GM18498 (cell line): ENCODE data around the gene AMOTL1.

Source experiments
- ATAC-seq: cut with Tn5 transposase; IDR thresholded peaks from one replicate; pipeline ENCODE4 v1.9.1; 2021; ENCODE audit warnings: mild to moderate bottlenecking, moderate library complexity; ENCODE audit not compliant: unreplicated experiment

Gene AMOTL1

GRCh38 chr11:94871491-94872185, 103.5 kb downstream of the AMOTL1 start:
- no peak for ATAC-seq

DNA sequence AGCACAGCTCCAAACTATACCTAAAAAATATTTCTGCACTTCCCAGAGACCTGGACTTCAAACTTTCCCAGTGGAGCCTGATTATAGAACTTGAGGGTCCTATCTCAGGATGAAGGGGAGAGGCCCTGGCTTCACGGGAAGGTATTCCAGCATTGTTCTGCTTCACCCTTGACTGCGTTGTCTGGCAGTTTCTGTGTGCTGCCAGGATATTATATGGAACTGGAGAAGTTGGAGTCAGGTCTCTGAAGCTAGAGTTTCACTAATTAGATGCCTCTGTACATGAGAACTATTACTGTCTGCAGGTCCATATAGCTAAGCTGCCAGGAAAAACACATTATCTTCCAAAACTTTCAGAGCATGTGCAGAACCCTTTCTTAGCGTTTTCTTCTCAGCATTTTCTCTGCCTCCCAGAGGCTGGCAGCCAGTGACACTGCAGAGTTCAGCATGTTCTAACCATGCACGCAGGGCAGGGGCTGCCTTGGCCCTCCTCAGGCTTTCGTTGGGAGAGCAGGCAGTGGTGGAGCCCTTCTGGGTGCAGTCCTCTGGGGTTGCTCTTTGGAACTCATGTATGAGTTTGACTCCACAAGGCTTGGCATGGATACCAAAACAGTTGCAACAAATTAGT, 105.9 kb downstream of the AMOTL1 start:
- no peak for ATAC-seq

- ATAC-seq = no peak
Measured at GRCh38 chr11:94876222-94876621, 108.1 kb downstream of the AMOTL1 start.

DNA sequence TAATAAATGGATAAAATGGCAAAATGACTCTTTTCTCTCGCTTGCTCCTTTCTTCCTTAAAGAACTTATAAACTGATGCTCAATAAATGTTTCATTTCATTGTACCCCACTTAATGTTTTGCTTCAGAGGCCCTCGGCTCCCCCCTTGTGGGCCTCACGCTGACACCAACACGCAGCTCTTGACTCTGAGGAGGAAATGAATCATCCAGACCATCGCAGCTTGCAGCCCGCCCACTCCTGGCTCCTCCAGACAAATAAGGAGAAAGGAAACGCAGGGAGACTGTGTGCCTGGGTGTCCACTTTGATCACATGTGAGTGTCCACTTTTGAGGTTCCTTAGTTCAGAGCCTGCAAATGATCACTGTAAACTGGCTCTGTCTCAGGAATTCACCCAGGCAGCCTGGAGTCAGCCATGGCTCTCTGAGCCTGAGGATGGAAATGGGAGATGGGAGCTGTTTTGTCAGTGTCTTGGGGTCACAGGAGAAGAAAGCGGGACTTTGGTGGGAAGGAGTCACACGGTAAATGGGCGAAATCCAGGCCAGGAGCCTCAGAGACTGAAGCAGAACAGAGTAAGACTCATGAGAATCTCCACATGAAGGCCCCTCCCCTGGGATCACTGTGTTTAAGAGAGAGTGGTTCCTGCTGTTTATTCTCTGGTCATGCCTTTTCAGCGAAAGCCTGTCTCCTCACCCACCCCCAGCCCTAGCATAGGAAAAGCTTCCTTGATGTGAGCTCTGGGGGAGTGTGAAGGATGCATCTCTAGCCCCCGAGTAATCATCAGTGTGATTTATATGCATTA, 108.7 kb downstream of the AMOTL1 start:
- peak; percentile 95 for ATAC-seq

DNA sequence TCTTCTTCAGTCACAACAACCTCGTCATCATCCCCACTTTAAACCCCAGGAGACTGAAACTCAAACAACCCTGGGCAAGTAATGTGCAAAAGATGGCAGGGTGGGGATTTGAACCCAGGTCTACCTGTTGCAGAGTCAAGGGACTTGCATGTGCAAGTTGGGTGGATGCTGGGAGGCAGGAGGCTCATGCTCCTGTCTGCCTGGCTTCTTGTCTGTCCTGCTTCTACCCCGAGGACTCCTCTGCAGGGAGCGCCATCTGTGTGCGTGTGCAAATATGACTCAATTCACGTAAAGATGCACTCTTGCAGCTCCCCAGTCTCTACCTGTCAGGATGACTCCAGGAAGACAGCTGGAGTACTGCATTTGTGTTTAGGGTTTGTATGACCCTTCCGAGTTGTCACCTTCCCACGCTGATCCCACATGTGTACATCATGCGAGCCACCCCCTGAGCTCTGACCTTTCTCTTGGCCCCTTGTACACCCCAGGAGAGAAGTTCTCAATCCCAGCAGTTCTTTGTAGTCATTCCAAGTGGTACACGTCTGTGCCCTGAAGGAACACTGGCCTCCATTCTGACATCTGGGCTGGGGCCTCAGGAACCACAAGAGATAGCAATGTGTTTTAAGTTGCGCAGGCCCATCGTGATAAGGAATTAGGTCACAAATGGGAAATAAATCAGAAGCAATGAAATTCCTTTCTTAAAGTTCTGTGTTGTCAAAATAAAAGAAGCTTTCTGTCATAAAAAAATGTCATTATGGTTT, 109.5 kb downstream of the AMOTL1 start:
- no peak for ATAC-seq

GRCh38 chr11:94879006-94879405, 110.8 kb downstream of the AMOTL1 start:
- no peak for ATAC-seq

DNA sequence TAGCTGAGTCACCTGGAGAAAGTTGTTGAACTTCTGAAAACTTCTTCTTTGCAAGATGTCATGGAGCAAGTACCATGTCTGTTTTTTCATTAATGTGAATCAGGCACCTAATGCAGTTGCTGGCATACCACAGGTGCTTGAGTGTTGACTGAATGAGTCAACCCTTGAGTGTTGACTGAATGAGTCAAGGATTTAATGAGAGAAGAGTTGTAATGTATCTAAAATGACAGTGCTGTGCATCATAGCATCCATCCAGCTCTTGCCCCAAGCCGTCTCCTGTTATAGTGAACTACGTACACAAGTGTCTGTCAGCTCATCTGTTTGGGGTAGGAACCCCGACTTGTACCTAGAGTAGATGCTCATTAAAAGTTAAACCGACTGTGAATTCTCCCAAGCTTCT, 112.1 kb downstream of the AMOTL1 start:
- no peak for ATAC-seq

DNA sequence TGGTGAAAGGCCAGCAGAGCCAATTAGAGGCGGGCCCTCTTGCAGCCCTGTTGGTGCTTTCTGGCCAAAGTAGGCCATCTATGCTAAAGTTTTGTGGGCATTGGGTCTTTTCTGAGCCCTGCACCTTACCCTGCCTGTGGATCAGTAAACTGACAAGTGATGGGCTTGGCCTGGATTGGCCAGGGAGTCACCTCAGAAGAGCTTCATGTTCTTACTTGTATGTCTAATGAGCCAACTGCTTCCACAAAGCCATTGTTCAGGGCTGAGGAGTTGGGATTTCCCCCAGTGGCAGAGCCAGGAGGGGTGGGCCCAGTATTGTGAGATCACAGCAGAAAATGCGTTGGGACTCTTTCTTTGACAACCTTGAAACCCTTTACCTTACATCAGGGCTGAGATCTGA, 114.8 kb downstream of the AMOTL1 start:
- no peak for ATAC-seq

- ATAC-seq = no peak
Measured at GRCh38 chr11:94883878-94884277, 115.7 kb downstream of the AMOTL1 start.

DNA sequence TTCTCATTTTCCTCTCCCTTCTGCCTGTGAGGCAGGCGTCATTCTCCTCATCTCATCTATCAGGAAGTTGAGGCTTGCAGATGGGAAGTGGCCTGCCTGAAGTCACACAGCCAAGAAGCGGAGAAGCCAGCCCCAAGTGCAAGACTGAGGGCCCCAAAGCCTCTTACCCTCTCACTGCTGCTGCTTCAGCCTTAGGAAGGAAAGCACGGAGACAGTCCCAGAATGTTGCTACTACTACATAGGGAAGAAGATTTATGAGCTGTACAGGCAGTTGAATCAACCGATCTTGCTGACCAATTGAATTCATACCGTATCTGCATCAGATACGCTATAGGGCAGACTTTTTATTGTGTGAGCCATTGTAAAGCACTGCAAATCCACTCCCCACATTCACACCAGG, 116.2 kb downstream of the AMOTL1 start:
- ATAC-seq = no peak

- peak; percentile 88 for ATAC-seq
Measured at GRCh38 chr11:94885133-94885532, 117.0 kb downstream of the AMOTL1 start.

DNA sequence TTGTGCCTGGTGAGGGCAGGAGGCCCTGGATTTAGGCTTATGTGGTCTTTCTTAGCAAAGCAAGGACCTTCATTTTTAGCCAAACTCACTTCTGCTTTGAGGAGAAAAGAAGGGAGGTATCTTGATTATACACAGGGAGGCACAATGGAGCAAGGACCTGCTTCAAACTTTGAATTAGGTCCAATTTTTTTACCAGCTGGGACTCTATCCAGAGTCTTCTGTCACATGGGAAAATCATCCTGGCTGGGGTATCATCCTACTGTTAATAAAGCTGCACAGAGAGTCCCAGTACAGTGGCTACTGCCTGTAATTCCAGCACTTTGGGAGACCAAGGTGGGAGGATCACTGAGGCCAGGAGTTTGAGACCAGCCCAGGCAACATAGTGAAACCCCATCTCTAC, 117.4 kb downstream of the AMOTL1 start:
- no peak for ATAC-seq

DNA sequence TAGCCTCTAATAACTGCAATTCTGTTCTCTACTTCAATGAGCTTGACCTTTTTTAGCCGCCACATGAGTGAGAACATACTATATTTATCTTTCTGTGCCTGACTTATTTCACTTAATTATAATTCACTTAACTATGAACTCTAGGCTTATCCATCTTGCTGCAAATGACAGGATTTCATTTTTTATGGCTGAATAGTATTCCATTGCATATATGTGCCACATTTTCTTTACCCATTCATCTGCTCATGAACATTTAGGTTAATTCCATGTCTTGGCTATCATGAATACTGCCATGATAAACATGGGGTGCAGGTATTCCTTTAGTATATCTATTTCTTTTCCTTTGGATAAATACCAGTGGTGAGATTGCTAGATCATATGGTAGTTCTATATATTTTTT, 120.0 kb downstream of the AMOTL1 start:
- ATAC-seq = no peak

DNA sequence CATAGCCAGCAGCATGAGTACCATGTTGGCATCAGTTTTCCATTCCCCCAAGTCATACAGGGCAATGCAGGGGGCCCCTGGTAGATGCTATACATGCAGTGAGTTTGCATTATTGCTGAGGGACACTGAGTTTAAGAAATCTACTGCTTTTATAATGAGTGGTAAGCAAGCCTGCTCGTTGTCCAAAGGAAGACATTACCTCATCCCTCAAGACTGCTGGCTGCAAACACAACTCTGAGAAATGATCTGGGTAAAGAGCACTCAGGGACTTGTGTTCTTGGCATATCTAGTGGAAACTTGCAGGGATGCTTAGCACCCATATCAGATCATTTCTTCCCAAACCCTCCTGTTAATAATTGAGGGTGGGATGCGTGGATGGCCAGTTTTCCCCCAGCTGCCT, 127.3 kb downstream of the AMOTL1 start:
- no peak for ATAC-seq

GRCh38 chr11:94895971-94896370, 127.8 kb downstream of the AMOTL1 start:
- ATAC-seq = no peak

GRCh38 chr11:94897330-94897768, 129.2 kb downstream of the AMOTL1 start:
- ATAC-seq = peak; percentile 75

DNA sequence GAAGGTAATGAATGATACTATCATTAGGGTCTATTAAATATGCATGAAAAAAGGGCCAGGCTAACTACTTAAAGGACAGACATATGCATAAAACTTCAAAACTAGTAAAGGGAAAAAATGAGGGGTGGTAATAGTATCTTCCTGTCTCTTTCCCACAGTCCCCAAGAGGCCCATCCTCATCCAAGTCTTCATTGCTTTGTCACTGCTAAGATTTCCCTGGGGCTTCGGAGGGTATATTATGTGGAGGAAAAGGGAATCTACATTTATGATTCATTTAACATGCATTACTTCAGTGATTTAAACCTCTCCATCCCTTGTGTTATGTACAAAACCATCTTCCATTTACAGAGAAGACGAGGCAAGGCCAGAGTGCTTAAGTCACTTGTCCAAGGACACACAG, 139.1 kb downstream of the AMOTL1 start:
- ATAC-seq = no peak

- ATAC-seq = no peak
Measured at GRCh38 chr11:94909371-94909820, 141.2 kb downstream of the AMOTL1 start.

GRCh38 chr11:94910270-94910669, 142.1 kb downstream of the AMOTL1 start:
- no peak for ATAC-seq

GRCh38 chr11:94910779-94911178, 142.6 kb downstream of the AMOTL1 start:
- no peak for ATAC-seq

- ATAC-seq = no peak
Measured at GRCh38 chr11:94912806-94913205, 144.7 kb downstream of the AMOTL1 start.
